H1 (cell line): ENCODE results near the gene WBP4. TPM values are rescaled to one million over a fixed set of nuclear protein-coding genes. Genes with fewer than 3 reads are reported as not detected.

Experiments used
- CBX8 ChIP-seq: fragments of 300-800, 300-1000 bp; sonication (generic); IDR thresholded peaks from 2 replicates; pipeline ENCODE4 v1.7.1; 2016; ENCODE audit warnings: low read depth, low read length, borderline replicate concordance
- EZH2 ChIP-seq: fragments of 200-600 bp; sonication (generic); IDR thresholded peaks from 2 replicates; pipeline ENCODE4 v1.7.1; 2012; ENCODE audit warnings: low read depth, mild to moderate bottlenecking, moderate library complexity, low read length, inconsistent platforms; ENCODE audit not compliant: severe bottlenecking
- GABPA ChIP-seq: IDR thresholded peaks from 2 replicates; pipeline ENCODE4 v1.6.1; 2011; ENCODE audit warnings: mild to moderate bottlenecking, low read length, moderate library complexity, borderline replicate concordance; ENCODE audit not compliant: insufficient read depth
- RBBP5 ChIP-seq: IDR thresholded peaks from 2 replicates; pipeline ENCODE4 v1.7.1; 2012; ENCODE audit warnings: low read depth, mild to moderate bottlenecking, inconsistent platforms, low read length, moderate library complexity, borderline replicate concordance
- SP2 ChIP-seq: IDR thresholded peaks from 2 replicates; pipeline ENCODE4 v1.6.1; 2012; ENCODE audit warnings: mild to moderate bottlenecking, low read length, inconsistent platforms
- polyA plus RNA-seq, 7 experiments: library from polyadenylated mRNA; depleted of rRNA in 3 of 7; stranded (reverse) in 5 of 7; unstranded in 2 of 7; fragments of >200 nt in 5 of 7; fragments of 200-250 nt in 2 of 7; gene quantifications; 1 replicate in 5 of 7; 2 replicates in 1 of 7; 4 replicates in 1 of 7; pipeline versions ENCODE4 v1.2.1 to v1.2.3, GENCODE V29; 2011 to 2013; ENCODE audit warnings: missing spikeins in 2 of 7, mixed read lengths in 2 of 7
- total RNA-seq: library from RNA; stranded (reverse); fragmentation: NEBNext Ultra II Directional; extraction: Animal tissue kit (Norgen Biotek cat#: 25700); gene quantifications from 2 replicates; pipeline ENCODE4 v1.2.1, GENCODE V29; 2021
- TF ChIP-seq, protein P1 (sequence below): fragments of 300-600 bp; sonication (generic); IDR thresholded peaks from 2 replicates; pipeline ENCODE4 v1.7.1; 2012; ENCODE audit warnings: low read length, moderate library complexity, mild to moderate bottlenecking, inconsistent platforms; ENCODE audit not compliant: insufficient replicate concordance
- TF ChIP-seq, protein P2 (sequence below): IDR thresholded peaks from 2 replicates; pipeline ENCODE4 v1.6.1; 2011; ENCODE audit warnings: low read length, improper control_type of control experiment

The WBP4 gene
- total and polyA plus RNA-seq, 2 of the 8 experiments (the other 6 are each of a cell fraction or from before 2014, with no cell fraction given): 3.0 to 10.0 TPM

DNA sequence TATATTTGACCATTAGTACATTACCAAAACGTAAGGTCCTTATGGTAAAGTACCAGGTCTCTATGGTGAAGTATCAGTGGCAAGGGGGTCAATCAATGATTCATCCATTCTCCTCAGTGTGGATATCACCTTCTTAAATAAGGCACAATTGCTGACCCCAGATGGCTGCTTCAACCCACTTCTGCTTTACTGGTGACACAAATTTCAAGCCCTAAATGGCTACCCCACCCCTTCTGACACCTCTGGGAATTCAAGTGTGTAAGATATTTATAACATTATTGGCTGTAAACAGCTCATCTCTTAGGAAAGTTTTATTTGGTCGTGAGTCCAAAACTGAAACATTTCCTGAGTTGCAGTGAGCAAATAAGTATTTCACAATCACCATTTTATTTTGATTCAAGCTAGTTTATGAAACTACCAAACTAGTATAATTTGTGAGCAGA, 7.9 kb upstream of the WBP4 start (continued):
- TF ChIP-seq, protein P1, sequence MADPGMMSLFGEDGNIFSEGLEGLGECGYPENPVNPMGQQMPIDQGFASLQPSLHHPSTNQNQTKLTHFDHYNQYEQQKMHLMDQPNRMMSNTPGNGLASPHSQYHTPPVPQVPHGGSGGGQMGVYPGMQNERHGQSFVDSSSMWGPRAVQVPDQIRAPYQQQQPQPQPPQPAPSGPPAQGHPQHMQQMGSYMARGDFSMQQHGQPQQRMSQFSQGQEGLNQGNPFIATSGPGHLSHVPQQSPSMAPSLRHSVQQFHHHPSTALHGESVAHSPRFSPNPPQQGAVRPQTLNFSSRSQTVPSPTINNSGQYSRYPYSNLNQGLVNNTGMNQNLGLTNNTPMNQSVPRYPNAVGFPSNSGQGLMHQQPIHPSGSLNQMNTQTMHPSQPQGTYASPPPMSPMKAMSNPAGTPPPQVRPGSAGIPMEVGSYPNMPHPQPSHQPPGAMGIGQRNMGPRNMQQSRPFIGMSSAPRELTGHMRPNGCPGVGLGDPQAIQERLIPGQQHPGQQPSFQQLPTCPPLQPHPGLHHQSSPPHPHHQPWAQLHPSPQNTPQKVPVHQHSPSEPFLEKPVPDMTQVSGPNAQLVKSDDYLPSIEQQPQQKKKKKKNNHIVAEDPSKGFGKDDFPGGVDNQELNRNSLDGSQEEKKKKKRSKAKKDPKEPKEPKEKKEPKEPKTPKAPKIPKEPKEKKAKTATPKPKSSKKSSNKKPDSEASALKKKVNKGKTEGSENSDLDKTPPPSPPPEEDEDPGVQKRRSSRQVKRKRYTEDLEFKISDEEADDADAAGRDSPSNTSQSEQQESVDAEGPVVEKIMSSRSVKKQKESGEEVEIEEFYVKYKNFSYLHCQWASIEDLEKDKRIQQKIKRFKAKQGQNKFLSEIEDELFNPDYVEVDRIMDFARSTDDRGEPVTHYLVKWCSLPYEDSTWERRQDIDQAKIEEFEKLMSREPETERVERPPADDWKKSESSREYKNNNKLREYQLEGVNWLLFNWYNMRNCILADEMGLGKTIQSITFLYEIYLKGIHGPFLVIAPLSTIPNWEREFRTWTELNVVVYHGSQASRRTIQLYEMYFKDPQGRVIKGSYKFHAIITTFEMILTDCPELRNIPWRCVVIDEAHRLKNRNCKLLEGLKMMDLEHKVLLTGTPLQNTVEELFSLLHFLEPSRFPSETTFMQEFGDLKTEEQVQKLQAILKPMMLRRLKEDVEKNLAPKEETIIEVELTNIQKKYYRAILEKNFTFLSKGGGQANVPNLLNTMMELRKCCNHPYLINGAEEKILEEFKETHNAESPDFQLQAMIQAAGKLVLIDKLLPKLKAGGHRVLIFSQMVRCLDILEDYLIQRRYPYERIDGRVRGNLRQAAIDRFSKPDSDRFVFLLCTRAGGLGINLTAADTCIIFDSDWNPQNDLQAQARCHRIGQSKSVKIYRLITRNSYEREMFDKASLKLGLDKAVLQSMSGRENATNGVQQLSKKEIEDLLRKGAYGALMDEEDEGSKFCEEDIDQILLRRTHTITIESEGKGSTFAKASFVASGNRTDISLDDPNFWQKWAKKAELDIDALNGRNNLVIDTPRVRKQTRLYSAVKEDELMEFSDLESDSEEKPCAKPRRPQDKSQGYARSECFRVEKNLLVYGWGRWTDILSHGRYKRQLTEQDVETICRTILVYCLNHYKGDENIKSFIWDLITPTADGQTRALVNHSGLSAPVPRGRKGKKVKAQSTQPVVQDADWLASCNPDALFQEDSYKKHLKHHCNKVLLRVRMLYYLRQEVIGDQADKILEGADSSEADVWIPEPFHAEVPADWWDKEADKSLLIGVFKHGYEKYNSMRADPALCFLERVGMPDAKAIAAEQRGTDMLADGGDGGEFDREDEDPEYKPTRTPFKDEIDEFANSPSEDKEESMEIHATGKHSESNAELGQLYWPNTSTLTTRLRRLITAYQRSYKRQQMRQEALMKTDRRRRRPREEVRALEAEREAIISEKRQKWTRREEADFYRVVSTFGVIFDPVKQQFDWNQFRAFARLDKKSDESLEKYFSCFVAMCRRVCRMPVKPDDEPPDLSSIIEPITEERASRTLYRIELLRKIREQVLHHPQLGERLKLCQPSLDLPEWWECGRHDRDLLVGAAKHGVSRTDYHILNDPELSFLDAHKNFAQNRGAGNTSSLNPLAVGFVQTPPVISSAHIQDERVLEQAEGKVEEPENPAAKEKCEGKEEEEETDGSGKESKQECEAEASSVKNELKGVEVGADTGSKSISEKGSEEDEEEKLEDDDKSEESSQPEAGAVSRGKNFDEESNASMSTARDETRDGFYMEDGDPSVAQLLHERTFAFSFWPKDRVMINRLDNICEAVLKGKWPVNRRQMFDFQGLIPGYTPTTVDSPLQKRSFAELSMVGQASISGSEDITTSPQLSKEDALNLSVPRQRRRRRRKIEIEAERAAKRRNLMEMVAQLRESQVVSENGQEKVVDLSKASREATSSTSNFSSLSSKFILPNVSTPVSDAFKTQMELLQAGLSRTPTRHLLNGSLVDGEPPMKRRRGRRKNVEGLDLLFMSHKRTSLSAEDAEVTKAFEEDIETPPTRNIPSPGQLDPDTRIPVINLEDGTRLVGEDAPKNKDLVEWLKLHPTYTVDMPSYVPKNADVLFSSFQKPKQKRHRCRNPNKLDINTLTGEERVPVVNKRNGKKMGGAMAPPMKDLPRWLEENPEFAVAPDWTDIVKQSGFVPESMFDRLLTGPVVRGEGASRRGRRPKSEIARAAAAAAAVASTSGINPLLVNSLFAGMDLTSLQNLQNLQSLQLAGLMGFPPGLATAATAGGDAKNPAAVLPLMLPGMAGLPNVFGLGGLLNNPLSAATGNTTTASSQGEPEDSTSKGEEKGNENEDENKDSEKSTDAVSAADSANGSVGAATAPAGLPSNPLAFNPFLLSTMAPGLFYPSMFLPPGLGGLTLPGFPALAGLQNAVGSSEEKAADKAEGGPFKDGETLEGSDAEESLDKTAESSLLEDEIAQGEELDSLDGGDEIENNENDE: no peak
- TF ChIP-seq CBX8: no peak
- TF ChIP-seq, protein P2, sequence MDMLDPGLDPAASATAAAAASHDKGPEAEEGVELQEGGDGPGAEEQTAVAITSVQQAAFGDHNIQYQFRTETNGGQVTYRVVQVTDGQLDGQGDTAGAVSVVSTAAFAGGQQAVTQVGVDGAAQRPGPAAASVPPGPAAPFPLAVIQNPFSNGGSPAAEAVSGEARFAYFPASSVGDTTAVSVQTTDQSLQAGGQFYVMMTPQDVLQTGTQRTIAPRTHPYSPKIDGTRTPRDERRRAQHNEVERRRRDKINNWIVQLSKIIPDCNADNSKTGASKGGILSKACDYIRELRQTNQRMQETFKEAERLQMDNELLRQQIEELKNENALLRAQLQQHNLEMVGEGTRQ: no peak
- TF ChIP-seq SP2: no peak
- TF ChIP-seq GABPA: no peak
- TF ChIP-seq RBBP5: no peak
- TF ChIP-seq EZH2: no peak
- TF ChIP-seq, all 59 proteins: peak for 0
